Smooth muscle cell (in vitro differentiated cells): ENCODE results near the gene DNM1. TPM values are rescaled to one million over a fixed set of nuclear protein-coding genes. Genes with fewer than 3 reads are reported as not detected.

Experiments
- DNase-seq: peaks from one replicate; lab custom pipeline; 2025; ENCODE audit not compliant: unreplicated experiment; lab: John Stamatoyannopoulos, UW
- H2AFZ ChIP-seq: fragments of 200-600 bp; sonication (generic); 2 replicates; pipeline ENCODE4 v1.6.0; 2016; ENCODE audit warnings: antibody characterized with exemption, low read depth, mild to moderate bottlenecking
- H3F3A ChIP-seq: fragments of 200-600 bp; sonication (generic); 2 replicates; pipeline ENCODE4 v1.6.0; 2017; ENCODE audit warnings: antibody characterized with exemption, low read depth
- H3K27ac ChIP-seq: fragments of 200-600 bp; sonication (generic); 2 replicates; pipeline ENCODE4 v1.5.1; 2016; ENCODE audit warnings: low read depth, mild to moderate bottlenecking
- H3K27me3 ChIP-seq: fragments of 200-600 bp; sonication (generic); 2 replicates; pipeline ENCODE4 v1.6.1; 2016; ENCODE audit warnings: low read depth, mild to moderate bottlenecking
- H3K36me3 ChIP-seq: fragments of 200-600 bp; sonication (generic); 2 replicates; pipeline ENCODE4 v1.5.1; 2016; ENCODE audit warnings: low read depth
- H3K4me1 ChIP-seq: fragments of 200-600 bp; sonication (generic); 2 replicates; pipeline ENCODE4 v1.5.1; 2016; ENCODE audit warnings: low read depth
- H3K4me2 ChIP-seq: fragments of 200-600 bp; sonication (generic); 2 replicates; pipeline ENCODE4 v1.6.0; 2016; ENCODE audit warnings: mild to moderate bottlenecking
- H3K4me3 ChIP-seq: fragments of 200-600 bp; sonication (generic); 2 replicates; pipeline ENCODE4 v1.5.1; 2016; ENCODE audit warnings: mild to moderate bottlenecking
- H3K79me2 ChIP-seq: fragments of 200-600 bp; sonication (generic); 2 replicates; pipeline ENCODE4 v1.6.0; 2016; ENCODE audit warnings: low read depth, mild to moderate bottlenecking
- H3K9ac ChIP-seq: fragments of 200-600 bp; sonication (generic); 2 replicates; pipeline ENCODE4 v1.6.0; 2016; ENCODE audit warnings: low read depth
- H3K9me3 ChIP-seq: fragments of 200-600 bp; sonication (generic); replicated peaks from 2 replicates; pipeline ENCODE4 v1.5.1; 2016; ENCODE audit warnings: low read depth
- H4K20me1 ChIP-seq: fragments of 200-600 bp; sonication (generic); 2 replicates; pipeline ENCODE4 v1.6.0; 2016; ENCODE audit warnings: low read depth
- WGBS: methylation state at CpG from one replicate; pipeline ENCODE4 v1.1.7; 2016; ENCODE audit warnings: low lambda C conversion rate; 5-methylcytosine and 5-hydroxymethylcytosine counted together
- polyA plus RNA-seq: library from polyadenylated mRNA; unstranded; fragments of >200 nt; fragmentation: Nextera tagmentation; extraction: Ambion mirVana; gene quantifications from 2 replicates; pipeline ENCODE4 v1.2.1, GENCODE V29; 2016
- total RNA-seq: library from RNA; depleted of rRNA; stranded (reverse); fragments of >200 nt; gene quantifications from 2 replicates; pipeline ENCODE4 v1.2.3, GENCODE V29; 2014
- TF ChIP-seq, protein P1 (sequence below): fragments of 200-600 bp; sonication (generic); IDR thresholded peaks from 2 replicates; pipeline ENCODE4 v1.5.1; 2017; ENCODE audit warnings: borderline replicate concordance, mild to moderate bottlenecking, antibody characterized with exemption; ENCODE audit not compliant: insufficient read depth, poor library complexity, severe bottlenecking

The DNM1 gene
- total and polyA plus RNA-seq, 2 experiments from 2014 or later: 25.3 to 50.7 TPM

DNA sequence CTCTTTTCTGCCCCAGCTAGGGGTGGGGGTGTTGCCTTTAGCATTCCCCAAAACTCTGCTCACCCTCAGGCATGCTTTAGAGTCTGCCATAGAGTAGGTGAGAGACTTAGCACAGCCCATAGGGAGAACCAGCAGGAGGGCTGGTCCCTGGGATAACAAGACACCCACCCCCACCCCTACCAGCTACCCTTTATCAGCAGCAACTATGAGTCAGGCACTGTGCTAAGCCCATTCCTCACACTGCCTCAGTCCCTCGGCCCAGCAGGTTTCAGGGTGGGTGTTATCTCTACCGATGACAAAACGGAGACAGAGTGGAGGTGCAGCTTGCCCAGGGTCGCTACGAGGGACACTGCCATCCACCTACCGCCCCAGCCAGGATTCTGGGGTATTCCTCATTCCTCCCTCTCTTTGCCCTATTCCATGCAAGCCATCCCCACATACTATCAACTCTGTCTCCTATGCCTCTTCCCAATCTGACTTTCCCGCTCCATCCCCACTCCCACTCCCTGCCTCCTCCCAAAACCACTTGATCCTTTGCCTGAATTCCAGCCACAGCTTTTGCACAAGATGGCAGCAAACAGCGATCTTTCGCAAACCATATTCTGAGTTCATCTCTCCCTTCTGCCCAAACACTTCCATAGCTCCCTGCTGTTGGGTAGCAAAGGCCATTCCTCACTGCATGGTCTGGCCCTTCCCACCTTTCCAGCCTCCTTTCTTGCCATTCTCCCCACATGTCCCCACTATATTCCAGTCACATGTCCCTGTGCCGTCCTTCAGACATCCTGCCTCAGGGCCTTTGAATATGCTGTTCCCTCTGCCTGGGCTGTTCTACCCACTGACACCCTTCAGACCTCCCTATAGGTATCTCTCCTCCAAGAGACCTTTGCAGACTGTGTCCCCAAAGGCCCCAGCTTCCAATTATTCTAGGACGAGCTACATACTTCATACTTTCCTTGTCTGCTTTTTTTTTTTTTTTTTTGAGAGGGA, 16.9 kb upstream of the DNM1 start:
- 71% methylated on average over 11 of the region's 11 CpGs for WGBS
- H2AFZ ChIP-seq: no peak overlapping the region

DNA sequence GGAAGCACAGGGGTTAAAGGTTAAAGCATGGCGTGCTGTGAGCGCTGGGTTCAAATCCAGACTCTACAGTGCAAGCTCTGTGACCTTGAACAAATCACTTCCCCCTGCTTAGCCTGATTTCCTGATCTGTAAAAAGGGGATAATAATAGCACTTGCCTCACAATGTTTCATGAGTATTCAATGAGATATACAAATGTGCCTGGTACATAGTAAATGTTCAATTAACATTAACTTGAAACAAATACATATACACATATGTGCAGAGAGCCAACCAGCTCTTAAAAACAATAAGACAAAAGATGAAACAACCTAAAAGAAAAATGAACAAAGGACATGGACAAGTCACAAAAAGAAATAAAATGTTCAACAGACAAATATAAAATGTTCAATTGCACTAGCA, 15.8 kb upstream of the DNM1 start:
- no peak overlapping the region for H3K27ac ChIP-seq
- no peaks in the 10 kb centered on the region for H4K20me1 ChIP-seq
- DNase-seq: no peak
- no peak overlapping the region for H3K4me2 ChIP-seq
- H3K36me3 ChIP-seq: no peaks in the 10 kb centered on the region
- H3K27me3 ChIP-seq: no peaks in the 10 kb centered on the region
- WGBS: 100% methylated on average over 2 of the region's 2 CpGs
- TF ChIP-seq, protein P1, sequence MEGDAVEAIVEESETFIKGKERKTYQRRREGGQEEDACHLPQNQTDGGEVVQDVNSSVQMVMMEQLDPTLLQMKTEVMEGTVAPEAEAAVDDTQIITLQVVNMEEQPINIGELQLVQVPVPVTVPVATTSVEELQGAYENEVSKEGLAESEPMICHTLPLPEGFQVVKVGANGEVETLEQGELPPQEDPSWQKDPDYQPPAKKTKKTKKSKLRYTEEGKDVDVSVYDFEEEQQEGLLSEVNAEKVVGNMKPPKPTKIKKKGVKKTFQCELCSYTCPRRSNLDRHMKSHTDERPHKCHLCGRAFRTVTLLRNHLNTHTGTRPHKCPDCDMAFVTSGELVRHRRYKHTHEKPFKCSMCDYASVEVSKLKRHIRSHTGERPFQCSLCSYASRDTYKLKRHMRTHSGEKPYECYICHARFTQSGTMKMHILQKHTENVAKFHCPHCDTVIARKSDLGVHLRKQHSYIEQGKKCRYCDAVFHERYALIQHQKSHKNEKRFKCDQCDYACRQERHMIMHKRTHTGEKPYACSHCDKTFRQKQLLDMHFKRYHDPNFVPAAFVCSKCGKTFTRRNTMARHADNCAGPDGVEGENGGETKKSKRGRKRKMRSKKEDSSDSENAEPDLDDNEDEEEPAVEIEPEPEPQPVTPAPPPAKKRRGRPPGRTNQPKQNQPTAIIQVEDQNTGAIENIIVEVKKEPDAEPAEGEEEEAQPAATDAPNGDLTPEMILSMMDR: no peak
- no peaks in the 10 kb centered on the region for H3F3A ChIP-seq
- H3K79me2 ChIP-seq: peaks cover 17% of the 10 kb centered on the region
- no peak overlapping the region for H3K4me3 ChIP-seq
- peaks cover 6% of the 10 kb centered on the region for H3K4me1 ChIP-seq
- H2AFZ ChIP-seq: no peak overlapping the region
- H3K9ac ChIP-seq: no peak overlapping the region
- H3K9me3 ChIP-seq: no peaks in the 10 kb centered on the region

More for the DNA sequence above, 16.9 kb upstream of the DNM1 start:
- H3K4me1 ChIP-seq: no peaks in the 10 kb centered on the region
- peaks cover 15% of the 10 kb centered on the region for H3K79me2 ChIP-seq
- no peak overlapping the region for H3K4me2 ChIP-seq
- H3K27me3 ChIP-seq: no peaks in the 10 kb centered on the region
- no peak for DNase-seq
- H3K9me3 ChIP-seq: no peaks in the 10 kb centered on the region
- H3F3A ChIP-seq: no peaks in the 10 kb centered on the region
- no peak overlapping the region for H3K4me3 ChIP-seq
- H3K9ac ChIP-seq: no peak overlapping the region
- H3K36me3 ChIP-seq: no peaks in the 10 kb centered on the region
- TF ChIP-seq, protein P1: no peak
- no peak overlapping the region for H3K27ac ChIP-seq
- H4K20me1 ChIP-seq: no peaks in the 10 kb centered on the region

DNA sequence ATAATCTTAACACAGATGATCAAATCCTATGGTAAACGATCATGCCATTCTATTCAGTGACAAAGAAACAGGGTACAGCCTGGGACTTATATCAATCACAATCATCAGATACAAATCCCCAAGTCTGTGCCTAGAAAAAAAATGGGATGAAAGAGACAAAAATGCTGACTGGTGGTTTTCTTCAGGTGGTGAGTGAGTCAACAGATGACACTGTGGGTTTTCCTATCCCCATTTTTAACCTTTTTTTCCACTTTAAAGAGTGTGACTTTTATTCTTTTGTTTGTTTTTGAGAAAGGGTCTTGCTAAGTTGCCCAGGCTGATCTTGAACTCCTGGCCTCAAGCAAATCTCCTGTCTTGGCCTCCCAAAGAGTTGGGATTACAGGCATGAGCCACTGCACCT, 15.0 kb upstream of the DNM1 start:
- H3K4me1 ChIP-seq: peaks cover 6% of the 10 kb centered on the region

More for the DNA sequence above, 15.0 kb upstream of the DNM1 start:
- H3K27me3 ChIP-seq: no peaks in the 10 kb centered on the region
- no peak overlapping the region for H3K4me2 ChIP-seq
- peaks cover 17% of the 10 kb centered on the region for H3K79me2 ChIP-seq
- 91% methylated on average over 1 of the region's 1 CpG for WGBS
- no peaks in the 10 kb centered on the region for H3K36me3 ChIP-seq
- H4K20me1 ChIP-seq: no peaks in the 10 kb centered on the region
- no peak overlapping the region for H3K27ac ChIP-seq
- no peak for DNase-seq
- H3K4me3 ChIP-seq: no peak overlapping the region
- TF ChIP-seq, protein P1: no peak
- H3K9ac ChIP-seq: no peak overlapping the region
- H3F3A ChIP-seq: no peaks in the 10 kb centered on the region
- H3K9me3 ChIP-seq: no peaks in the 10 kb centered on the region
- H2AFZ ChIP-seq: no peak overlapping the region
